HepG2 (cell line): ENCODE data around the gene USP32. TPM values are rescaled to one million over a fixed set of nuclear protein-coding genes. Genes with fewer than 3 reads are reported as not detected.

Experiments
- ETV6 ChIP-seq: sonication (generic); formaldehyde crosslinking; conservative IDR thresholded peaks from 2 replicates; pipeline ENCODE4 v1.4.0; 2020; ENCODE audit warnings: missing genetic modification reagents
- FOXK1 ChIP-seq: sonication (generic); formaldehyde crosslinking; IDR thresholded peaks from 2 replicates; pipeline ENCODE4 v1.4.0; 2020; ENCODE audit warnings: low read depth, missing genetic modification reagents, borderline replicate concordance
- GATAD2A ChIP-seq: IDR thresholded peaks from 2 replicates; pipeline ENCODE4 v1.6.1; 2016
- MED8 ChIP-seq: sonication (generic); formaldehyde crosslinking; IDR thresholded peaks from 2 replicates; pipeline ENCODE4 v1.8.1; 2023; ENCODE audit warnings: mild to moderate bottlenecking, missing genetic modification reagents; ENCODE audit not compliant: insufficient replicate concordance
- PTBP1 ChIP-seq: fragments of 200-400 bp; formaldehyde crosslinking; IDR thresholded peaks from 2 replicates; pipeline ENCODE4 v1.6.1; 2018; ENCODE audit warnings: low read length, low read depth; ENCODE audit not compliant: poor library complexity, severe bottlenecking
- RAD51 ChIP-seq: fragments of 450-650 bp; IDR thresholded peaks from 2 replicates; pipeline ENCODE4 v1.6.1; 2016; ENCODE audit warnings: borderline replicate concordance
- SP4 ChIP-seq: sonication (generic); formaldehyde crosslinking; IDR thresholded peaks from 2 replicates; pipeline ENCODE4 v1.8.1; 2023; ENCODE audit warnings: mild to moderate bottlenecking, missing genetic modification reagents
- SRSF1 ChIP-seq: fragments of 200-400 bp; formaldehyde crosslinking; optimal IDR thresholded peaks from 2 replicates; pipeline ENCODE3; 2017; ENCODE audit warnings: mild to moderate bottlenecking, low read depth, low read length, moderate library complexity
- TGIF2 ChIP-seq: IDR thresholded peaks from 2 replicates; pipeline ENCODE4 v1.6.1; 2016; ENCODE audit warnings: control low read depth, missing compliant biosample characterization
- ZNF431 ChIP-seq: sonication (generic); formaldehyde crosslinking; IDR thresholded peaks from 2 replicates; pipeline ENCODE4 v1.9.0; 2022; ENCODE audit warnings: missing genetic modification reagents, low read depth, mild to moderate bottlenecking, borderline replicate concordance
- ZNF460 ChIP-seq: sonication (generic); formaldehyde crosslinking; IDR thresholded peaks from 2 replicates; pipeline ENCODE4 v1.5.1; 2020; ENCODE audit warnings: missing genetic modification reagents, mild to moderate bottlenecking, borderline replicate concordance
- ZNF564 ChIP-seq: sonication (generic); formaldehyde crosslinking; IDR thresholded peaks from 2 replicates; pipeline ENCODE4 v1.8.1; 2023; ENCODE audit warnings: mild to moderate bottlenecking, missing genetic modification reagents
- ZNF652 ChIP-seq: IDR thresholded peaks from 2 replicates; pipeline ENCODE4 v1.6.1; 2016; ENCODE audit warnings: low read depth, borderline replicate concordance
- ZNF788 ChIP-seq: sonication (generic); formaldehyde crosslinking; IDR thresholded peaks from 2 replicates; pipeline ENCODE4 v1.5.0; 2020; ENCODE audit warnings: mild to moderate bottlenecking, missing genetic modification reagents, borderline replicate concordance
- polyA plus RNA-seq, 8 experiments: library from polyadenylated mRNA; depleted of rRNA in 3 of 8; stranded (reverse) in 7 of 8; unstranded in 1 of 8; fragments of >200 nt; fragmentation: Illumina TruSeq in 4 of 8; extraction: Trizol in 4 of 8; gene quantifications; 2 replicates each; pipeline versions ENCODE4 v1.2.1 to v1.2.3, GENCODE V29; 2011 to 2016; ENCODE audit warnings: low read depth in 4 of 8, missing spikeins in 1 of 8, mixed read lengths in 1 of 8; ENCODE audit not compliant: insufficient read depth in 1 of 8
- total RNA-seq, 5 experiments: library from RNA; depleted of rRNA; stranded (reverse); fragments of >200 nt; fragmentation: Illumina TruSeq; extraction: Trizol; gene quantifications; 2 replicates each; pipeline ENCODE4 v1.2.3, GENCODE V29; 2016; ENCODE audit warnings: low read depth in 1 of 5
- TF ChIP-seq, protein P1 (sequence below): sonication (generic); formaldehyde crosslinking; conservative IDR thresholded peaks from 2 replicates; pipeline ENCODE4 v1.5.0; 2020; ENCODE audit warnings: missing genetic modification reagents
- TF ChIP-seq, protein P2 (sequence below): sonication (generic); formaldehyde crosslinking; IDR thresholded peaks from 2 replicates; pipeline ENCODE4 v1.4.0; 2020; ENCODE audit warnings: mild to moderate bottlenecking, missing genetic modification reagents
- TF ChIP-seq, protein P3 (sequence below): sonication (generic); formaldehyde crosslinking; IDR thresholded peaks from 2 replicates; pipeline ENCODE4 v1.4.0; 2020; ENCODE audit warnings: missing genetic modification reagents
- TF ChIP-seq, protein P4 (sequence below): sonication (generic); formaldehyde crosslinking; IDR thresholded peaks from 2 replicates; pipeline ENCODE4 v1.4.0; 2020; ENCODE audit warnings: missing genetic modification reagents
- TF ChIP-seq, protein P5 (sequence below): sonication (generic); formaldehyde crosslinking; IDR thresholded peaks from 2 replicates; pipeline ENCODE4 v1.4.0; 2020; ENCODE audit warnings: missing genetic modification reagents

The USP32 gene
- total and polyA plus RNA-seq, 2 of the 13 experiments (the other 11 are each of a cell fraction or from before 2014, with no cell fraction given) = 24.9 to 39.9 TPM

DNA sequence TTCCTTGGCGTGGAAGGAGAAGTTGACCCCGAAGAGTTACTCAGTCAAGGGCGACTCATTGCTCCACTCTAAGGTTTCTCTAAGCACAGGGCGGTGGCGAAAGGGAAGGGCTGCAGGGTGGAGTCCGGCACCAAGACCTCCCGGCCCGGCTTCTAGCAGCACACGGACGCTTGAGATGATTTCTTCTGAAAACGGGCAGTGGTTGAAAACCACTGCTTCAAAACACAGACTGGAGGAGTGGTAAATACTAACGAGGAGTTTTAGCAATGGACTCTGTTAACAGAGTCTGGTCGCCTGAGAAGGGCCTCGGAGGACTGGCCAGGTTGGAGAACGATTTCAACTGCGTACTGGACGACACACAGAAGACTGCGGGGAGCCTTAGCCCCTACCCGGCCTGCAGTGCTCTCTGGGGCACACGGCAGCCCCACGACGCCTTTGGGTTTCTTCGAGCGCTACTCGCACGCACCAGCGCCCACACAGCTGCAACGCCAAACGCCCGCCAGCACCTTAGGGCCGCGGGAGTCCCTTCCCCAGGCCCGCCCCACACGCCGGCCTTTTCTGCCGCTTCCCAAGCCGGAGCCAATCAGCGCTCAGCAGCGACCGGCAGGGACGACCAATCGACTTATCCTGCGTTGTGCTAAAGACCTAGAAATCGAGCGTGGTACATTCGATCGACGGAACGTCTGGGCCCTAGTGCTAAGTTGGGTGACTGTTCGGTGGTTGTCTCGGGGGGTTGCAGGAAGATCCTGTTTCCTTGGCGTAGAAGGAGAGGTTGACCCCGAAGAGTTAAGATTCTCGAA lies 256.6 kb downstream of the USP32 start (continued):
- TF ChIP-seq, protein P1, sequence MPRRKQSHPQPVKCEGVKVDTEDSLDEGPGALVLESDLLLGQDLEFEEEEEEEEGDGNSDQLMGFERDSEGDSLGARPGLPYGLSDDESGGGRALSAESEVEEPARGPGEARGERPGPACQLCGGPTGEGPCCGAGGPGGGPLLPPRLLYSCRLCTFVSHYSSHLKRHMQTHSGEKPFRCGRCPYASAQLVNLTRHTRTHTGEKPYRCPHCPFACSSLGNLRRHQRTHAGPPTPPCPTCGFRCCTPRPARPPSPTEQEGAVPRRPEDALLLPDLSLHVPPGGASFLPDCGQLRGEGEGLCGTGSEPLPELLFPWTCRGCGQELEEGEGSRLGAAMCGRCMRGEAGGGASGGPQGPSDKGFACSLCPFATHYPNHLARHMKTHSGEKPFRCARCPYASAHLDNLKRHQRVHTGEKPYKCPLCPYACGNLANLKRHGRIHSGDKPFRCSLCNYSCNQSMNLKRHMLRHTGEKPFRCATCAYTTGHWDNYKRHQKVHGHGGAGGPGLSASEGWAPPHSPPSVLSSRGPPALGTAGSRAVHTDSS = peak; percentile 99
- TF ChIP-seq, protein P2, sequence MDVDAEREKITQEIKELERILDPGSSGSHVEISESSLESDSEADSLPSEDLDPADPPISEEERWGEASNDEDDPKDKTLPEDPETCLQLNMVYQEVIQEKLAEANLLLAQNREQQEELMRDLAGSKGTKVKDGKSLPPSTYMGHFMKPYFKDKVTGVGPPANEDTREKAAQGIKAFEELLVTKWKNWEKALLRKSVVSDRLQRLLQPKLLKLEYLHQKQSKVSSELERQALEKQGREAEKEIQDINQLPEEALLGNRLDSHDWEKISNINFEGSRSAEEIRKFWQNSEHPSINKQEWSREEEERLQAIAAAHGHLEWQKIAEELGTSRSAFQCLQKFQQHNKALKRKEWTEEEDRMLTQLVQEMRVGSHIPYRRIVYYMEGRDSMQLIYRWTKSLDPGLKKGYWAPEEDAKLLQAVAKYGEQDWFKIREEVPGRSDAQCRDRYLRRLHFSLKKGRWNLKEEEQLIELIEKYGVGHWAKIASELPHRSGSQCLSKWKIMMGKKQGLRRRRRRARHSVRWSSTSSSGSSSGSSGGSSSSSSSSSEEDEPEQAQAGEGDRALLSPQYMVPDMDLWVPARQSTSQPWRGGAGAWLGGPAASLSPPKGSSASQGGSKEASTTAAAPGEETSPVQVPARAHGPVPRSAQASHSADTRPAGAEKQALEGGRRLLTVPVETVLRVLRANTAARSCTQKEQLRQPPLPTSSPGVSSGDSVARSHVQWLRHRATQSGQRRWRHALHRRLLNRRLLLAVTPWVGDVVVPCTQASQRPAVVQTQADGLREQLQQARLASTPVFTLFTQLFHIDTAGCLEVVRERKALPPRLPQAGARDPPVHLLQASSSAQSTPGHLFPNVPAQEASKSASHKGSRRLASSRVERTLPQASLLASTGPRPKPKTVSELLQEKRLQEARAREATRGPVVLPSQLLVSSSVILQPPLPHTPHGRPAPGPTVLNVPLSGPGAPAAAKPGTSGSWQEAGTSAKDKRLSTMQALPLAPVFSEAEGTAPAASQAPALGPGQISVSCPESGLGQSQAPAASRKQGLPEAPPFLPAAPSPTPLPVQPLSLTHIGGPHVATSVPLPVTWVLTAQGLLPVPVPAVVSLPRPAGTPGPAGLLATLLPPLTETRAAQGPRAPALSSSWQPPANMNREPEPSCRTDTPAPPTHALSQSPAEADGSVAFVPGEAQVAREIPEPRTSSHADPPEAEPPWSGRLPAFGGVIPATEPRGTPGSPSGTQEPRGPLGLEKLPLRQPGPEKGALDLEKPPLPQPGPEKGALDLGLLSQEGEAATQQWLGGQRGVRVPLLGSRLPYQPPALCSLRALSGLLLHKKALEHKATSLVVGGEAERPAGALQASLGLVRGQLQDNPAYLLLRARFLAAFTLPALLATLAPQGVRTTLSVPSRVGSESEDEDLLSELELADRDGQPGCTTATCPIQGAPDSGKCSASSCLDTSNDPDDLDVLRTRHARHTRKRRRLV (CRISPR knock-in tag) = peak; percentile 60; the same call in 1 of the 2 replicates
- 0 out of 2 replicates have a peak, but pooled peaks have one; percentile 25 for TF ChIP-seq ZNF652 (CRISPR knock-in tag)
- TF ChIP-seq, protein P3, sequence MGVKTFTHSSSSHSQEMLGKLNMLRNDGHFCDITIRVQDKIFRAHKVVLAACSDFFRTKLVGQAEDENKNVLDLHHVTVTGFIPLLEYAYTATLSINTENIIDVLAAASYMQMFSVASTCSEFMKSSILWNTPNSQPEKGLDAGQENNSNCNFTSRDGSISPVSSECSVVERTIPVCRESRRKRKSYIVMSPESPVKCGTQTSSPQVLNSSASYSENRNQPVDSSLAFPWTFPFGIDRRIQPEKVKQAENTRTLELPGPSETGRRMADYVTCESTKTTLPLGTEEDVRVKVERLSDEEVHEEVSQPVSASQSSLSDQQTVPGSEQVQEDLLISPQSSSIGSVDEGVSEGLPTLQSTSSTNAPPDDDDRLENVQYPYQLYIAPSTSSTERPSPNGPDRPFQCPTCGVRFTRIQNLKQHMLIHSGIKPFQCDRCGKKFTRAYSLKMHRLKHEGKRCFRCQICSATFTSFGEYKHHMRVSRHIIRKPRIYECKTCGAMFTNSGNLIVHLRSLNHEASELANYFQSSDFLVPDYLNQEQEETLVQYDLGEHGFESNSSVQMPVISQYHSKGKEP (CRISPR knock-in tag) = no peak
- no peak for TF ChIP-seq ZNF460 (CRISPR knock-in tag)
- peak; percentile 47; the same call in 1 of the 2 replicates for TF ChIP-seq GATAD2A (CRISPR knock-in tag)
- TF ChIP-seq SRSF1 = no peak
- peak; percentile 50 for TF ChIP-seq PTBP1
- no peak; the same call in 1 of the 2 replicates for TF ChIP-seq ZNF431
- peak; percentile 78 for TF ChIP-seq ZNF788
- TF ChIP-seq SP4 (CRISPR knock-in tag) = peak; percentile 76
- TF ChIP-seq, protein P4, sequence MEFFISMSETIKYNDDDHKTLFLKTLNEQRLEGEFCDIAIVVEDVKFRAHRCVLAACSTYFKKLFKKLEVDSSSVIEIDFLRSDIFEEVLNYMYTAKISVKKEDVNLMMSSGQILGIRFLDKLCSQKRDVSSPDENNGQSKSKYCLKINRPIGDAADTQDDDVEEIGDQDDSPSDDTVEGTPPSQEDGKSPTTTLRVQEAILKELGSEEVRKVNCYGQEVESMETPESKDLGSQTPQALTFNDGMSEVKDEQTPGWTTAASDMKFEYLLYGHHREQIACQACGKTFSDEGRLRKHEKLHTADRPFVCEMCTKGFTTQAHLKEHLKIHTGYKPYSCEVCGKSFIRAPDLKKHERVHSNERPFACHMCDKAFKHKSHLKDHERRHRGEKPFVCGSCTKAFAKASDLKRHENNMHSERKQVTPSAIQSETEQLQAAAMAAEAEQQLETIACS = peak; percentile 68
- no peak; the same call in 1 of the 2 replicates for TF ChIP-seq ETV6 (CRISPR knock-in tag)
- TF ChIP-seq MED8 (CRISPR knock-in tag) = peak; percentile 53
- TF ChIP-seq FOXK1 = peak; percentile 61; the same call in 1 of the 2 replicates
- TF ChIP-seq RAD51 = no peak
- TF ChIP-seq ZNF564 (CRISPR knock-in tag) = peak; percentile 73; the same call in 1 of the 2 replicates
- no peak for TF ChIP-seq TGIF2 (CRISPR knock-in tag)
- TF ChIP-seq, protein P5, sequence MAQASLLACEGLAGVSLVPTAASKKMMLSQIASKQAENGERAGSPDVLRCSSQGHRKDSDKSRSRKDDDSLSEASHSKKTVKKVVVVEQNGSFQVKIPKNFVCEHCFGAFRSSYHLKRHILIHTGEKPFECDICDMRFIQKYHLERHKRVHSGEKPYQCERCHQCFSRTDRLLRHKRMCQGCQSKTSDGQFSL (CRISPR knock-in tag) = peak; percentile 90
